Transverse colon (tissue), 4 donors: ENCODE measurements around the gene TFAM. TPM values are rescaled to one million over a fixed set of nuclear protein-coding genes. Genes with fewer than 3 reads are reported as not detected.
"Not testable (repeated sequence)": the region's sequence is repeated elsewhere in the genome, so short reads cannot be mapped to it uniquely, and the experiment has no call there.

Experiments used
- DNase-seq: peaks from one replicate; pipeline ENCODE4 v3.0.0-alpha.2; 2019
- H3K27ac ChIP-seq, 4 donors: fragments of 200-600 bp; sonication (generic); 2 replicates each; pipeline ENCODE4 v1.5.1; 2016 to 2018; ENCODE audit warnings: inconsistent platforms in 4 of 4
- H3K27me3 ChIP-seq: fragments of 200-600 bp; sonication (generic); 2 replicates; pipeline ENCODE4 v1.5.1; 2017; ENCODE audit warnings: inconsistent platforms
- H3K36me3 ChIP-seq, 4 donors: fragments of 200-600 bp; sonication (generic); 2 replicates each; pipeline ENCODE4 v1.5.1; 2017 to 2019; ENCODE audit warnings: inconsistent platforms in 4 of 4
- H3K4me1 ChIP-seq, 4 donors: fragments of 200-600 bp; sonication (generic); 2 replicates each; pipeline ENCODE4 v1.5.1; 2017 to 2020; ENCODE audit warnings: inconsistent platforms in 4 of 4
- H3K4me3 ChIP-seq, 4 donors: fragments of 200-600 bp; sonication (generic); 1 replicate in 1 of 4; 2 replicates in 3 of 4; pipeline versions ENCODE4 v1.5.1 to v1.6.1; 2017 to 2019; ENCODE audit warnings: inconsistent platforms in 4 of 4
- H3K9me3 ChIP-seq, 2 donors: fragments of 200-600 bp; sonication (generic); 2 replicates each; pipeline ENCODE4 v1.5.1; 2017 to 2019; ENCODE audit warnings: inconsistent platforms in 2 of 2
- EP300 ChIP-seq: sonication (generic); formaldehyde crosslinking; IDR thresholded peaks from one replicate; pipeline ENCODE4 v1.6.1; 2017; ENCODE audit warnings: antibody characterized with exemption, low read depth
- POLR2A ChIP-seq: fragments of 450-650 bp; IDR thresholded peaks from one replicate; pipeline ENCODE4 v1.6.1; 2016; ENCODE audit warnings: antibody characterized with exemption, mild to moderate bottlenecking, moderate library complexity
- POLR2AphosphoS5 ChIP-seq, 3 donors: sonication (generic); formaldehyde crosslinking; IDR thresholded peaks; one replicate each; pipeline ENCODE4 v1.6.1; 2016; ENCODE audit warnings: antibody characterized with exemption in 3 of 3
- WGBS, 2 donors: methylation state at CpG; one replicate each; pipeline ENCODE4 v1.1.5; 2018; ENCODE audit warnings: low coverage in 1 of 2; 5-methylcytosine and 5-hydroxymethylcytosine counted together
- in situ Hi-C, 4 donors: fragments of 200-750 bp; cut with MboI; loops; one replicate each; pipeline versions ENCODE4 v1.15.0 to v1.15.1; 2017; ENCODE audit warnings: low sequenced_read_pairs in 3 of 4, low pct_ligation_motif_present in 1 of 4, low pct_unique_long_range_greater_than_20kb in 1 of 4
- intact Hi-C: fragments of 100-400 bp; cut with DNase I; formaldehyde crosslinking; loops from one replicate; pipeline ENCODE4 v1.15.1; 2023; ENCODE audit warnings: low total_unique reads
- total RNA-seq, 4 donors: library from RNA; depleted of rRNA; stranded (reverse); fragments of >200 nt; gene quantifications; one replicate each; pipeline ENCODE4 v1.1.0, GENCODE V29; 2016
- TF ChIP-seq, protein P1 (sequence below), 5 experiments: fragments of 200-600 bp in 3 of 5; fragments of 450-650 bp in 2 of 5; sonication (generic) in 3 of 5; IDR thresholded peaks; 1 replicate in 2 of 5; 2 replicates in 3 of 5; pipeline ENCODE4 v1.5.1; 2016 to 2017; ENCODE audit warnings: antibody characterized with exemption in 5 of 5, inconsistent platforms in 3 of 5, mild to moderate bottlenecking in 2 of 5, moderate library complexity in 1 of 5

Gene TFAM
- total RNA-seq, 4 donors from 2014 or later, result 2.2 to 35.2 (median 15.9) TPM

- H3K27ac ChIP-seq, result no peak overlapping the region
- peaks cover 0 to 2% of the 10 kb centered on the region in 2 donors for H3K9me3 ChIP-seq
- no peaks in the 10 kb centered on the region for H3K27me3 ChIP-seq
- in situ Hi-C loops, result no loop called here
- TF ChIP-seq POLR2AphosphoS5 (IDR thresholded peaks at IDR 0.05) (no peak), EP300 (no peak), POLR2A (no peak)
- TF ChIP-seq, protein P1, sequence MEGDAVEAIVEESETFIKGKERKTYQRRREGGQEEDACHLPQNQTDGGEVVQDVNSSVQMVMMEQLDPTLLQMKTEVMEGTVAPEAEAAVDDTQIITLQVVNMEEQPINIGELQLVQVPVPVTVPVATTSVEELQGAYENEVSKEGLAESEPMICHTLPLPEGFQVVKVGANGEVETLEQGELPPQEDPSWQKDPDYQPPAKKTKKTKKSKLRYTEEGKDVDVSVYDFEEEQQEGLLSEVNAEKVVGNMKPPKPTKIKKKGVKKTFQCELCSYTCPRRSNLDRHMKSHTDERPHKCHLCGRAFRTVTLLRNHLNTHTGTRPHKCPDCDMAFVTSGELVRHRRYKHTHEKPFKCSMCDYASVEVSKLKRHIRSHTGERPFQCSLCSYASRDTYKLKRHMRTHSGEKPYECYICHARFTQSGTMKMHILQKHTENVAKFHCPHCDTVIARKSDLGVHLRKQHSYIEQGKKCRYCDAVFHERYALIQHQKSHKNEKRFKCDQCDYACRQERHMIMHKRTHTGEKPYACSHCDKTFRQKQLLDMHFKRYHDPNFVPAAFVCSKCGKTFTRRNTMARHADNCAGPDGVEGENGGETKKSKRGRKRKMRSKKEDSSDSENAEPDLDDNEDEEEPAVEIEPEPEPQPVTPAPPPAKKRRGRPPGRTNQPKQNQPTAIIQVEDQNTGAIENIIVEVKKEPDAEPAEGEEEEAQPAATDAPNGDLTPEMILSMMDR (IDR thresholded peaks at IDR 0.05), result no peak
- DNase-seq, result no peak
- H3K4me3 ChIP-seq, result no peak overlapping the region
- intact Hi-C loops, result no loop called here
- no peaks in the 10 kb centered on the region for H3K36me3 ChIP-seq
- H3K4me1 ChIP-seq, result no peaks in the 10 kb centered on the region
Measured at GRCh38 chr10:58415757-58416156, 30.5 kb downstream of the TFAM start.

DNA sequence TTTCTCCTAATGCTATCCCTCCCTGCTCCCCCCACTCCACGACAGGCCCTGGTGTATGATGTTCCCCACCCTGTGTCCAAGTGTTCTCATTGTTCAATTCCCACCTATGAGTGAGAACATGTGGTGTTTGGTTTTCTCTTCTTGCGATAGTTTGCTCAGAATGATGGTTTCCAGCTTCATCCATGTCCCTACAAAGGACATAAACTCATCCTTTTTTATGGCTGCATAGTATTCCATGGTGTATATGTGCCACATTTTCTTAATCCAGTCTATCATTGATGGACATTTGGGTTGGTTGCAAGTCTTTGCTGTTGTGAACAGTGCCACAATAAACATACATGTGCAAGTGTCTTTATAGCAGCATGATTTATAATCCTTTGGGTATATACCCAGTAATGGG, 32.7 kb downstream of the TFAM start:
- DNase-seq, H3K27me3 ChIP-seq, H3K9me3 ChIP-seq, in situ Hi-C loops, intact Hi-C loops, H3K4me1 ChIP-seq, H3K36me3 ChIP-seq, H3K27ac ChIP-seq, H3K4me3 ChIP-seq: not testable (repeated sequence)
- 88% methylated on average over 2 of the region's 2 CpGs; no CpG with 5 or more reads in 1 of the 2 donors for WGBS, 2 donors

DNA sequence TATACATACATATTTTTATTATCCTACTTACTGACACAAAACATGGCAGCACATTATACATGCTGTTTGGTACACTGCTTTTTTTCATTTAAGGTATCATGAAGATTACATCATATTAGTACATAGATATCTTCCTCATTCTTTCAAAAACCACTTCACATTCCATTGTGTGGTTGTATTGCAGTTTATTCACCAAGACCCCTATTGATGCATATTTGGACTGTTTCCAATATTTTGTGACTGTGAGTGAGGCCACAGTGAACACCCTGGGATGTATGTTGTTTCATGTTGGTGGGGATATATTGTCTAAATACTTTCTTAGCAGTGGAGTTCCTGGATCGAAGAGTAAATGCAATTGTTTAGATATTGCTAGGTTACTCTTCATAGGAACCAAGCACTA, 39.0 kb downstream of the TFAM start:
- WGBS, 2 donors, result 95 to 100% methylated on average over 1 of the region's 1 CpG
- H3K4me3 ChIP-seq, result no peak overlapping the region
- no peak for DNase-seq
- H3K36me3 ChIP-seq, result no peaks in the 10 kb centered on the region
- no peaks in the 10 kb centered on the region for H3K4me1 ChIP-seq
- no peaks in the 10 kb centered on the region for H3K27me3 ChIP-seq
- H3K27ac ChIP-seq, result no peak overlapping the region
- intact Hi-C loops, result no loop called here
- no peak for TF ChIP-seq POLR2A
- no peaks in the 10 kb centered on the region for H3K9me3 ChIP-seq
- in situ Hi-C loops, result no loop called here

GRCh38 chr10:58428436-58428835, 43.2 kb downstream of the TFAM start:
- H3K27me3 ChIP-seq, H3K4me3 ChIP-seq, intact Hi-C loops, DNase-seq, H3K27ac ChIP-seq, H3K4me1 ChIP-seq, H3K9me3 ChIP-seq, H3K36me3 ChIP-seq, in situ Hi-C loops: not testable (repeated sequence)
- WGBS, 2 donors, result 60 to 100% methylated on average over 1 of the region's 1 CpG

GRCh38 chr10:58431903-58432302, 46.7 kb downstream of the TFAM start:
- peaks cover 0 to 10% (median 0%) of the 10 kb centered on the region in 4 donors for H3K4me1 ChIP-seq
- no peak for DNase-seq
- intact Hi-C loops, result no loop called here
- H3K27ac ChIP-seq, result no peak overlapping the region
- TF ChIP-seq, protein P1 (IDR thresholded peaks at IDR 0.05), result no peak
- TF ChIP-seq EP300 (no peak), POLR2AphosphoS5 (IDR thresholded peaks at IDR 0.05) (no peak), POLR2A (no peak)
- WGBS, 2 donors, result 75% methylated on average over 2 of the region's 2 CpGs; no CpG with 5 or more reads in 1 of the 2 donors
- in situ Hi-C loops, result no loop called here
- no peaks in the 10 kb centered on the region for H3K27me3 ChIP-seq
- no peaks in the 10 kb centered on the region for H3K9me3 ChIP-seq
- H3K36me3 ChIP-seq, result no peaks in the 10 kb centered on the region
- H3K4me3 ChIP-seq, result no peak overlapping the region

- DNase-seq, result no peak
- Histone ChIP-seq H3K9me3 (no peaks in the 10 kb centered on the region), H3K4me3 (no peak overlapping the region), H3K36me3 (no peaks in the 10 kb centered on the region), H3K4me1 (peaks cover 0 to 10% (median 0%) of the 10 kb centered on the region in 4 donors), H3K27ac (no peak overlapping the region), H3K27me3 (no peaks in the 10 kb centered on the region)
- in situ Hi-C loops, result no loop called here
- TF ChIP-seq EP300 (no peak), POLR2AphosphoS5 (IDR thresholded peaks at IDR 0.05) (no peak)
- intact Hi-C loops, result no loop called here
- WGBS, 2 donors, result 61 to 68% methylated on average over 2 of the region's 2 CpGs
Measured at GRCh38 chr10:58433066-58433465, 47.9 kb downstream of the TFAM start.
